ENCODE results near the gene MBNL1.

The MBNL1 gene

DNA sequence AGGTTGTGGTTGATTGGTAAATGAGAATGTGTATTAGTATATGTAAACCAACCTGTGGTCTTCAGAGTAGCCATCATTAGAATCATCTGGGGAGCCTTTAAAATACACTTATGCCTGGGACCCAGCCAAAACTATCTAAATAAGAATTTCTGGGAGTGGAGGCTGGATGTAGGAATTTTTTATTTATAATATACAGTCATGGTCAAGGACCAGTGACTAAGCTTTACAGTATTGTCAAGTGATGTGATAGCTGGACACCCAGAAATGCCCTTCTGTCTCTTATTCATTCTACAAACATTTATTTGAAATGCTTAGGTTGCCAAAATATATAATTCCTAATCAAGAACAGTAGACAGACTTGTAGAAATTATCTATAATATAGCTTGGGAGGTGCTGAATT lies 132.2 kb downstream of the MBNL1 start:
- H3K9ac ChIP-seq = no peak overlapping the region
- peaks cover under 1 to 19% (median 7%) of the 10 kb centered on the region in 10 experiments; a peak in 11 of 20 replicates for H3K4me1 ChIP-seq
- H4K20me1 ChIP-seq = peaks cover 24 to 94% (median 57%) of the 10 kb centered on the region in 11 experiments; a peak in 19 of 22 replicates
- H3K4me3 ChIP-seq = no peak overlapping the region
- H3K27me3 ChIP-seq = no peaks in the 10 kb centered on the region
- peaks cover 0 to 10% (median 3%) of the 10 kb centered on the region in 11 experiments; a peak in 5 of 22 replicates for H3K9me3 ChIP-seq (replicated peaks in 1 of 11)
- no peak overlapping the region for H3K4me2 ChIP-seq
- no peak for TF ChIP-seq Cebpa-rat (IDR thresholded peaks at IDR 0.05)
- H3K27ac ChIP-seq = no peak overlapping the region
- peaks cover 14 to 42% (median 18%) of the 10 kb centered on the region in 11 experiments; a peak in 21 of 22 replicates for H3K36me3 ChIP-seq

DNA sequence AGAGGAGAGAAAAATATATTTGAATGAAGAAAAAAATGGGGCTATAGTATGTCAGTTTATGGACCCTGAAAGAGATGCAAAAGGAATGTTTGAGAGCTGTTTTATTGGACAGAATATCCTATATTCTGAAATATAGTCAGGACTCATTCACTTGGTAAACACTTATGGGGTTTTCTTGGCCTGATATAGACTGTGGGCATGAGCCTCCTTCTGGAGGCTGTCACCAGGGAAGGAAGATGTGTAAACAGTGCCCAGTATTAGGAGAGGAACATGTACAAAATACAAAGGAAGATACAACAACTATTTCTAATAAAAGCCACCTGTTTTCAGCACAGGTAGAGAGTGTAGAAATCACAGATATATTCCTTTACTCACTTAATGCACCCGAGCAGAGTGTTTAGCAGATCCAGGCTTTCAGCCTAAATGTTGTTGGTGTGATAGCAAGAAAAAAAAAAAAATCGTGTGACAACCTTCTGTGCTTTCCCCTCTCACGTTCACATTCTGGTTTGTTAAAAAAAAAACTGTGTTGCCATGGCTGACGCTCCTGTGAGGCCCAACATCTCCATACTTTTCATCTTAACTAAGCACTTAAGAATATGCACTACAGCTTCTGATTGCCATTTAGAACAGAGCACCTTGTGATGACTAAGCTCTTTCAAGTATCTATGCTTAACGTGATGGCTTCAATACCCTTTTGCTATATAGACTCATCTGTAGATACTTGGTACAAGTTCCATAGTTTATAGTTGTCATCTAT lies 134.1 kb downstream of the MBNL1 start:
- Histone ChIP-seq H3K36me3 (peaks cover 0 to 34% (median 9%) of the 10 kb centered on the region in 11 experiments; a peak in 6 of 22 replicates), H3K4me3 (no peak overlapping the region), H3K4me1 (peaks cover 5 to 26% (median 7%) of the 10 kb centered on the region in 10 experiments; a peak in 12 of 20 replicates), H3K9ac (no peak overlapping the region), H3K9me3 (replicated peaks in 1 of 11) (no peaks in the 10 kb centered on the region), H3K27me3 (no peaks in the 10 kb centered on the region), H4K20me1 (peaks cover 24 to 93% (median 63%) of the 10 kb centered on the region in 11 experiments; a peak in 19 of 22 replicates), H3K27ac (no peak overlapping the region; a peak in 1 of 22 replicates), H3K4me2 (no peak overlapping the region)
- TF ChIP-seq Cebpa-rat (IDR thresholded peaks at IDR 0.05) = no peak

DNA sequence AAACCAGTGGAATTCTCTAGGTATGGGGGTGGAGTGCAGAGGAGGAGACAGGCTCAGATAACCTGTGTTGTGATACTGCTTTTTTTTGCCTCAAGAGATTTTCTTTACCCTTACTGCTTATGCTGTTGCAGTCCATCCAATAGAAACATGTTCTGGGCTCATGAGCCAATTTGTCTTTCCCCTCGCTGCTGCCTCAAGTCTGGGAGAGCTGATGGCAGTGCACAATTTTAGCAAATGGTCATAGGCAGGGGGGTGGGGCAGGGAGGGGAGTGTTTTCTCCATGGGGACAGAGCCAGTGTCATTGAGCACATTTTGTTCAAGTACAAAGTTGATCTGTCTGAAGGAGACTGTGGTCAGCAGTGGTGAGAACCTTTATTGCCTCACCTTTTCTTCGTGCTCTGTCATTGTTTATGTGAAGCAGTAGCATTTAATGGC lies 134.9 kb downstream of the MBNL1 start:
- no peak overlapping the region for H3K27ac ChIP-seq
- TF ChIP-seq Cebpa-rat (IDR thresholded peaks at IDR 0.05) = no peak
- no peaks in the 10 kb centered on the region for H3K9me3 ChIP-seq (replicated peaks in 1 of 11)
- H3K4me3 ChIP-seq = no peak overlapping the region
- H3K4me2 ChIP-seq = no peak overlapping the region
- no peak overlapping the region for H3K9ac ChIP-seq
- peaks cover 0 to 34% (median 9%) of the 10 kb centered on the region in 11 experiments; a peak in 6 of 22 replicates for H3K36me3 ChIP-seq
- H3K27me3 ChIP-seq = no peaks in the 10 kb centered on the region
- peaks cover 27 to 90% (median 64%) of the 10 kb centered on the region in 11 experiments; a peak in 19 of 22 replicates for H4K20me1 ChIP-seq
- peaks cover 5 to 22% (median 7%) of the 10 kb centered on the region in 10 experiments; a peak in 12 of 20 replicates for H3K4me1 ChIP-seq

GRCh38 chr3:152404976-152405375 lies 136.2 kb downstream of the MBNL1 start:
- H3K9ac ChIP-seq = no peak overlapping the region
- no peak overlapping the region for H3K4me3 ChIP-seq
- peaks cover 22 to 89% (median 57%) of the 10 kb centered on the region in 11 experiments; a peak in 19 of 22 replicates for H4K20me1 ChIP-seq
- H3K4me1 ChIP-seq = peaks cover 0 to 17% (median 7%) of the 10 kb centered on the region in 10 experiments; a peak in 9 of 20 replicates
- H3K9me3 ChIP-seq (replicated peaks in 1 of 11) = no peaks in the 10 kb centered on the region
- H3K4me2 ChIP-seq = no peak overlapping the region; a peak in 1 of 22 replicates
- no peaks in the 10 kb centered on the region for H3K27me3 ChIP-seq
- H3K36me3 ChIP-seq = peaks cover 0 to 29% (median 4%) of the 10 kb centered on the region in 11 experiments; a peak in 6 of 22 replicates
- H3K27ac ChIP-seq = no peak overlapping the region
- TF ChIP-seq Cebpa-rat (IDR thresholded peaks at IDR 0.05) = no peak

GRCh38 chr3:152405915-152406802 lies 137.4 kb downstream of the MBNL1 start:
- TF ChIP-seq Cebpa-rat (IDR thresholded peaks at IDR 0.05) = no peak
- Histone ChIP-seq H3K4me1 (peaks cover 0 to 17% (median 6%) of the 10 kb centered on the region in 10 experiments; a peak in 8 of 20 replicates), H3K4me3 (no peak overlapping the region), H3K9ac (no peak overlapping the region), H4K20me1 (peaks cover 22 to 87% (median 67%) of the 10 kb centered on the region in 11 experiments; a peak in 19 of 22 replicates), H3K27me3 (no peaks in the 10 kb centered on the region), H3K36me3 (peaks cover 0 to 18% (median 4%) of the 10 kb centered on the region in 11 experiments; a peak in 7 of 22 replicates), H3K9me3 (replicated peaks in 1 of 11) (no peaks in the 10 kb centered on the region), H3K4me2 (peak overlapping the region in 3 of 11 experiments; percentile 5 to 10 (median 8); a peak in 4 of 22 replicates), H3K27ac (no peak overlapping the region)

DNA sequence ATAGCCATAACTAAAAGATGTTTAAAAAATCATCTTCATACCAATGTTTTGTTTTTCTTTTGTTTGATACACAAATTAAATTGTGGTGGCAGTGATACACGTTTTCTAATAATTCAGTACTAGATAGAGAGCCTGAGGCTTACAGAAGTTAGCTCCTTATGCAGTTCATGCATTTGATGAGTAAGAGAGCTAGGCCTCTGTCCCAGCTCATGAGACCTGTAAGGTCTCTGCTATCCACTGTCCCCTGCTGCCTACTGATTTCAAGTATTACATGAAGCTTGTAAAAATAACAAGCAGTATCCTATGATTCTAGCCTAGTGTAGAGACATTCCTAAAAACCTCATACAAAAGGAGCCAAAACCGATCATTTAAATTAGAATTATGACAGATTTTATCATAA lies 144.5 kb downstream of the MBNL1 start:
- Histone ChIP-seq H4K20me1 (peaks cover 3 to 63% (median 38%) of the 10 kb centered on the region in 11 experiments; a peak in 20 of 22 replicates), H3K9ac (no peak overlapping the region), H3K4me2 (no peak overlapping the region), H3K4me3 (no peak overlapping the region), H3K4me1 (no peaks in the 10 kb centered on the region), H3K27ac (no peak overlapping the region), H3K27me3 (no peaks in the 10 kb centered on the region), H3K9me3 (replicated peaks in 1 of 11) (peaks cover 0 to 12% (median 8%) of the 10 kb centered on the region in 11 experiments; a peak in 8 of 22 replicates), H3K36me3 (peaks cover 36 to 47% (median 43%) of the 10 kb centered on the region in 11 experiments)
- no peak for TF ChIP-seq Cebpa-rat (IDR thresholded peaks at IDR 0.05)

GRCh38 chr3:152416808-152417580 lies 148.3 kb downstream of the MBNL1 start:
- H3K4me1 ChIP-seq = no peaks in the 10 kb centered on the region
- TF ChIP-seq Cebpa-rat (IDR thresholded peaks at IDR 0.05) = no peak
- peaks cover 0 to 32% (median 14%) of the 10 kb centered on the region in 11 experiments; a peak in 15 of 22 replicates for H4K20me1 ChIP-seq
- H3K9me3 ChIP-seq (replicated peaks in 1 of 11) = peaks cover 21 to 47% (median 34%) of the 10 kb centered on the region in 11 experiments
- no peak overlapping the region for H3K4me2 ChIP-seq
- H3K27ac ChIP-seq = no peak overlapping the region
- peaks cover 69 to 84% (median 79%) of the 10 kb centered on the region in 11 experiments for H3K36me3 ChIP-seq
- H3K4me3 ChIP-seq = no peak overlapping the region
- H3K9ac ChIP-seq = no peak overlapping the region
- no peaks in the 10 kb centered on the region for H3K27me3 ChIP-seq

GRCh38 chr3:152419748-152420147 lies 151.0 kb downstream of the MBNL1 start:
- H4K20me1 ChIP-seq = peaks cover 0 to 7% (median 0%) of the 10 kb centered on the region in 11 experiments; a peak in 4 of 22 replicates
- peaks cover 21 to 56% (median 45%) of the 10 kb centered on the region in 11 experiments for H3K9me3 ChIP-seq (replicated peaks in 1 of 11)
- no peak for TF ChIP-seq Cebpa-rat (IDR thresholded peaks at IDR 0.05)
- no peak overlapping the region for H3K4me2 ChIP-seq
- H3K9ac ChIP-seq = no peak overlapping the region
- H3K36me3 ChIP-seq = peaks cover 66 to 92% (median 88%) of the 10 kb centered on the region in 11 experiments
- H3K4me3 ChIP-seq = no peak overlapping the region
- H3K27ac ChIP-seq = no peak overlapping the region
- no peaks in the 10 kb centered on the region for H3K27me3 ChIP-seq
- no peaks in the 10 kb centered on the region for H3K4me1 ChIP-seq

All from BLaER1 treated with 17β-estradiol and CSF1 and Interleukin-3, amounts not matched to agents 10 nM and 100 nM (cell line).